K562 (cell line): ENCODE data around the gene CAPN14.

Experiments used
- BACH1 ChIP-seq: fragments of 200-800 bp; sonication (Bioruptor generic); IDR thresholded peaks from 2 replicates; pipeline ENCODE4 v1.6.1; 2016; ENCODE audit warnings: missing genetic modification characterization, missing compliant biosample characterization
- CBX3 ChIP-seq, 2 experiments: IDR thresholded peaks; 1 replicate in 1 of 2; 2 replicates in 1 of 2; pipeline ENCODE4 v1.6.1; 2012; ENCODE audit warnings: inconsistent platforms in 2 of 2, low read length in 2 of 2, borderline replicate concordance in 1 of 2, control low read depth in 1 of 2
- CHD2 ChIP-seq: IDR thresholded peaks from 2 replicates; pipeline ENCODE4 v1.6.1; 2011; ENCODE audit warnings: low read depth, low read length
- CTCF ChIP-seq, 3 experiments: IDR thresholded peaks in 2 of 3; conservative IDR thresholded peaks in 1 of 3; 2 replicates each; pipeline ENCODE4 v1.5.1; 2011 to 2012; ENCODE audit warnings: low read length in 3 of 3, mild to moderate bottlenecking in 3 of 3, control low read depth in 2 of 3, improper control_type of control experiment in 1 of 3, inconsistent platforms in 1 of 3, low read depth in 1 of 3, mixed read lengths in 1 of 3, moderate library complexity in 1 of 3; ENCODE audit not compliant: insufficient read depth in 2 of 3
- ERF ChIP-seq: fragments of 450-650 bp; formaldehyde crosslinking; IDR thresholded peaks from 2 replicates; pipeline ENCODE4 v1.4.0; 2020; ENCODE audit warnings: mild to moderate bottlenecking, mixed read lengths
- JUND ChIP-seq, 2 experiments: IDR thresholded peaks; 2 replicates in 1 of 2; 3 replicates in 1 of 2; pipeline ENCODE4 v1.6.1; 2011; ENCODE audit warnings: borderline replicate concordance in 2 of 2, low read depth in 2 of 2, low read length in 2 of 2, improper control_type of control experiment in 1 of 2, missing biosample characterization in 1 of 2, missing genetic modification characterization in 1 of 2, missing genetic modification reagents in 1 of 2
- MXI1 ChIP-seq: IDR thresholded peaks from 2 replicates; pipeline ENCODE4 v1.6.1; 2011; ENCODE audit warnings: low read depth, mild to moderate bottlenecking, improper control_type of control experiment, low read length
- SRSF7 ChIP-seq: fragments of 200-400 bp; formaldehyde crosslinking; optimal IDR thresholded peaks from 2 replicates; pipeline ENCODE3; 2017; ENCODE audit warnings: mild to moderate bottlenecking, low read depth, low read length
- TEAD4 ChIP-seq, 2 experiments: sonication (generic) in 1 of 2; formaldehyde crosslinking in 1 of 2; IDR thresholded peaks; 2 replicates each; pipeline versions ENCODE4 v1.6.1 to v1.8.0; 2012 to 2022; ENCODE audit warnings: borderline replicate concordance in 1 of 2, inconsistent platforms in 1 of 2, low read length in 1 of 2, mild to moderate bottlenecking in 1 of 2, missing genetic modification reagents in 1 of 2

GRCh38 chr2:31161637-31162036 lies 55.7 kb downstream of the CAPN14 start:
- TF ChIP-seq MXI1 = no peak
- TF ChIP-seq CHD2 = no peak
- no peak for TF ChIP-seq JUND (IDR thresholded peaks at IDR 0.05; ENCODE audit: borderline replicate concordance, low read depth, low read length)
- TF ChIP-seq JUND (tag; IDR thresholded peaks at IDR 0.05; ENCODE audit: borderline replicate concordance, low read depth, low read length) = no peak
- no peak for TF ChIP-seq CTCF (IDR thresholded peaks at IDR 0.05 in 2 of 3, conservative IDR thresholded peaks at IDR 0.05 in 1 of 3; ENCODE audit: insufficient read depth in 2 of 3, low read depth in 1 of 3, low read length in 3 of 3)
- TF ChIP-seq SRSF7 = no peak
- TF ChIP-seq CBX3 (IDR thresholded peaks at IDR 0.05; ENCODE audit: borderline replicate concordance in 1 of 2, low read length in 2 of 2) = no peak
- no peak for TF ChIP-seq TEAD4 (IDR thresholded peaks at IDR 0.05; ENCODE audit: low read length)
- TF ChIP-seq TEAD4 (CRISPR knock-in tag; IDR thresholded peaks at IDR 0.05; ENCODE audit: borderline replicate concordance) = no peak
- TF ChIP-seq BACH1 (tag) = no peak
- TF ChIP-seq ERF (CRISPR knock-in tag) = no peak
